GM12878 (cell line): ENCODE measurements around the gene FLYWCH2. TPM values are rescaled to one million over a fixed set of nuclear protein-coding genes. Genes with fewer than 3 reads are reported as not detected.

Source experiments
- ATAC-seq: fragments of 200-7000 bp; cut with Tn5 transposase; 3 replicates; pipeline ENCODE4 v1.9.1; 2020; ENCODE audit warnings: mild to moderate bottlenecking, moderate library complexity
- BruUV-seq: library from RNA; stranded (reverse); fragments of 400-500 nt; replicated peaks from 2 replicates; lab custom pipeline; 2021; lab: Mats Ljungman, UMichigan
- CTCF ChIA-PET: fragments of 300-600 bp; sonication (Branson Sonifier 250); formaldehyde crosslinking; extraction: SDS; loops from one replicate; lab custom pipeline; 2021; ENCODE audit warnings: inconsistent platforms; lab: Yijun Ruan, JAX
- POLR2A ChIA-PET: fragments of 350-600 bp; formaldehyde crosslinking; extraction: SDS; loops from one replicate; lab custom pipeline; 2021; ENCODE audit warnings: inconsistent platforms; lab: Charles Lee
- RAD21 ChIA-PET: fragments of 300-600 bp; sonication (Branson Sonifier 250); formaldehyde crosslinking; loops from one replicate; lab custom pipeline; 2023; ENCODE audit warnings: antibody characterized with exemption; ENCODE audit not compliant: unreplicated experiment; lab: Charles Lee
- SMC1A ChIA-PET: fragments of 300-600 bp; sonication (Branson Sonifier 250); formaldehyde crosslinking; loops from one replicate; lab custom pipeline; 2023; ENCODE audit not compliant: unreplicated experiment, uncharacterized antibody; lab: Charles Lee
- DNase-seq: peaks from one replicate; pipeline ENCODE4 v3.0.0-alpha.2; 2011; ENCODE audit warnings: low read depth, low spot score
- FAIRE-seq: peaks from 3 replicates; lab custom pipeline; 2011; peaks lifted over from hg19 to GRCh38; lab: Jason Lieb, UNC
- H2AFZ ChIP-seq: 2 replicates; pipeline ENCODE4 v1.6.0; 2011; ENCODE audit warnings: low read depth, low read length, control low read depth; ENCODE audit not compliant: control insufficient read depth
- H3K27ac ChIP-seq: 2 replicates; pipeline ENCODE4 v1.5.1; 2011; ENCODE audit warnings: control low read depth; ENCODE audit not compliant: control insufficient read depth, insufficient read depth
- H3K27me3 ChIP-seq, 2 experiments: replicated peaks in 1 of 2; 2 replicates each; pipeline versions ENCODE4 v1.6.0 to v1.6.1; 2011; ENCODE audit warnings: low read length in 1 of 2; ENCODE audit not compliant: control insufficient read depth in 2 of 2, insufficient read depth in 2 of 2
- H3K36me3 ChIP-seq, 2 experiments: 2 replicates each; pipeline ENCODE4 v1.5.1; 2011; ENCODE audit warnings: low read length in 1 of 2; ENCODE audit not compliant: control insufficient read depth in 2 of 2, insufficient read depth in 2 of 2
- H3K4me1 ChIP-seq: 2 replicates; pipeline ENCODE4 v1.6.1; 2011; ENCODE audit warnings: mild to moderate bottlenecking, low read length, moderate library complexity, mixed read lengths; ENCODE audit not compliant: control insufficient read depth, insufficient read depth
- H3K4me2 ChIP-seq: 2 replicates; pipeline ENCODE4 v1.6.0; 2011; ENCODE audit warnings: control low read depth; ENCODE audit not compliant: control insufficient read depth, insufficient read depth
- H3K4me3 ChIP-seq: fragments of 200-600 bp; sonication (generic); 2 replicates; pipeline ENCODE4 v1.5.1; 2016
- H3K79me2 ChIP-seq: 2 replicates; pipeline ENCODE4 v1.6.0; 2011; ENCODE audit warnings: low read length; ENCODE audit not compliant: control insufficient read depth, insufficient read depth
- H3K9ac ChIP-seq: 2 replicates; pipeline ENCODE4 v1.8.0; 2011; ENCODE audit warnings: low read length, control low read depth, mixed read lengths; ENCODE audit not compliant: control insufficient read depth, insufficient read depth
- H3K9me3 ChIP-seq: replicated peaks from 3 replicates; pipeline ENCODE4 v1.5.1; 2011; ENCODE audit warnings: mild to moderate bottlenecking, low read length; ENCODE audit not compliant: control insufficient read depth, insufficient read depth
- H4K20me1 ChIP-seq: 2 replicates; pipeline ENCODE4 v1.6.0; 2011; ENCODE audit not compliant: control insufficient read depth, insufficient read depth
- HDAC2 ChIP-seq: fragments of 200-600 bp; sonication (generic); IDR thresholded peaks from 2 replicates; pipeline ENCODE4 v1.6.1; 2017
- MXI1 ChIP-seq: fragments of 150-350 bp; IDR thresholded peaks from 2 replicates; pipeline ENCODE4 v1.6.1; 2011; ENCODE audit warnings: low read depth, mild to moderate bottlenecking, inconsistent platforms, low read length, improper control_type of control experiment
- SMAD5 ChIP-seq: IDR thresholded peaks from 2 replicates; pipeline ENCODE4 v1.6.1; 2016; ENCODE audit warnings: antibody characterized with exemption, low read depth
- TCF3 ChIP-seq: IDR thresholded peaks from 2 replicates; pipeline ENCODE4 v1.6.1; 2012; ENCODE audit warnings: low read depth, mild to moderate bottlenecking, low read length, borderline replicate concordance; ENCODE audit not compliant: insufficient read depth
- WGBS: methylation state at CpG from one replicate; pipeline ENCODE4 v1.1.6; 2016; ENCODE audit warnings: low lambda C conversion rate; ENCODE audit not compliant: insufficient replicate concordance, insufficient coverage; ENCODE audit errors: missing lambda C conversion rate; 5-methylcytosine and 5-hydroxymethylcytosine counted together
- in situ Hi-C: fragments of 300-500 bp; cut with MboI; formaldehyde crosslinking; loops from 9 replicates; pipeline ENCODE4 v1.14.3; 2018; ENCODE audit warnings: mixed read lengths
- intact Hi-C: fragments of 100-400 bp; cut with micrococcal nuclease; formaldehyde crosslinking; loops from one replicate; pipeline ENCODE4 v1.14.2; 2022; ENCODE audit not compliant: unreplicated experiment
- polyA plus RNA-seq, 11 experiments: library from polyadenylated mRNA; depleted of rRNA in 4 of 11; unstranded in 6 of 11; stranded (reverse) in 5 of 11; fragments of >200 nt; fragmentation: Nextera tagmentation in 4 of 11; fragmentation: Illumina TruSeq in 1 of 11; extraction: Ambion mirVana in 4 of 11; extraction: Trizol in 1 of 11; gene quantifications; 1 replicate in 1 of 11; 2 replicates in 10 of 11; pipeline versions ENCODE4 v1.2.1 to v1.2.3, GENCODE V29; 2011 to 2016; ENCODE audit warnings: inconsistent platforms in 2 of 11, missing spikeins in 2 of 11, low read depth in 1 of 11
- total RNA-seq, 4 experiments: library from RNA; depleted of rRNA in 3 of 4; stranded (reverse); fragments of >200 nt in 3 of 4; fragmentation: Illumina TruSeq in 1 of 4; extraction: Trizol in 1 of 4; gene quantifications; 2 replicates each; pipeline versions ENCODE4 v1.2.1 to v1.2.3, GENCODE V29; 2013 to 2021

FLYWCH2 gene
- total and polyA plus RNA-seq, 10 of the 15 experiments (the other 5 are each of a cell fraction or from before 2014, with no cell fraction given): 0.27 to 43.1 (median 17.7) TPM

- ChIA-PET RAD21 (no interaction called here), SMC1A (no interaction called here), CTCF (no interaction called here), POLR2A (no interaction called here)
- DNase-seq: no peak
- FAIRE-seq: no peak
- intact Hi-C loops (no loop called here), in situ Hi-C loops (no loop called here)
- 89% methylated on average over 21 of the region's 22 CpGs for WGBS
- no peaks in the 10 kb centered on the region for H3K4me1 ChIP-seq
- no peak overlapping the region for H2AFZ ChIP-seq
- H3K9ac ChIP-seq: no peak overlapping the region
- H3K79me2 ChIP-seq: no peaks in the 10 kb centered on the region
- H3K4me3 ChIP-seq: no peak overlapping the region
- no peaks in the 10 kb centered on the region for H3K9me3 ChIP-seq
- BruUV-seq: no TSS peak
- ATAC-seq: no peak
- no peak overlapping the region for H3K27ac ChIP-seq
- TF ChIP-seq SMAD5: no peak
- no peaks in the 10 kb centered on the region for H3K27me3 ChIP-seq
- H4K20me1 ChIP-seq: no peaks in the 10 kb centered on the region
- H3K4me2 ChIP-seq: no peak overlapping the region
- H3K36me3 ChIP-seq: peaks cover 0 to 23% of the 10 kb centered on the region in 2 experiments; a peak in 2 of 4 replicates
These were observed 50.7 kb downstream of the FLYWCH2 start for GRCh38 chr16:2933701-2934100.

GRCh38 chr16:2934450-2934849 lies 51.4 kb downstream of the FLYWCH2 start:
- H3K4me3 ChIP-seq: no peak overlapping the region
- DNase-seq (no peak), ATAC-seq (no peak)
- no peaks in the 10 kb centered on the region for H4K20me1 ChIP-seq
- ChIA-PET CTCF (no interaction called here), RAD21 (interaction anchor here (0.6 kb wide), 1 partner anchor 48 kb away, joined by 3 read pairs; no protein-coding TSS in a partner anchor), POLR2A (interaction anchor here (0.6 kb wide), 1 partner anchor 46 kb away, joined by 7 read pairs; no protein-coding TSS in a partner anchor), SMC1A (no interaction called here)
- H2AFZ ChIP-seq: no peak overlapping the region
- BruUV-seq: TSS peak; percentile 47
- H3K36me3 ChIP-seq: peaks cover 2 to 23% of the 10 kb centered on the region in 2 experiments; a peak in 3 of 4 replicates
- intact Hi-C loops (no loop called here), in situ Hi-C loops (no loop called here)
- no peaks in the 10 kb centered on the region for H3K27me3 ChIP-seq
- H3K4me2 ChIP-seq: no peak overlapping the region
- no peak overlapping the region for H3K27ac ChIP-seq
- no peaks in the 10 kb centered on the region for H3K9me3 ChIP-seq
- no peaks in the 10 kb centered on the region for H3K4me1 ChIP-seq
- H3K79me2 ChIP-seq: no peaks in the 10 kb centered on the region
- TF ChIP-seq SMAD5 (no peak), HDAC2 (no peak), TCF3 (no peak), MXI1 (no peak)
- TF ChIP-seq, all 136 proteins: peak for 0
- FAIRE-seq: no peak
- no peak overlapping the region for H3K9ac ChIP-seq
- WGBS: 89% methylated on average over 15 of the region's 15 CpGs
